ENCODE measurements around the gene KCNH2.

DNA sequence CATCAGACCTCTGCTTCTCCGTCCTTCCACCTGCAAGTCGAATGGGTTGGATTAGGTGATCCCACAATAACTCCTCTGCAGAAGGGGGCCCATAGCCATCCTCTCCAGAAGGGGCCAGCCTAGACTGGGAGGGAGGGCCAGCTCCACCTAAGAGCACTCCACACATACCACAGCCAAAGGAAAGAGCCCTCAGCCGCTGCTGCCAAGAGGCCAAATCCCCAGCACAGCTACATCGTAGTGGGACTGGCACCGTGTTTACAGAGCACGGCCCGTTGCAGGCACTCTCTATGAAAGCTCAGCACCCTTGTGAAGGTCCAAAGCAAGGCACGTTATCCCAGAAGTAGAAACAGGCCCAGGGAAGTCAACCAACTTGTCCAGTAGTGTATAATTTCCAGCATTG is 5.4 kb downstream of the KCNH2 start:
- no peak for TF ChIP-seq EP300 (IDR thresholded peaks at IDR 0.05)
- TF ChIP-seq, protein P1, sequence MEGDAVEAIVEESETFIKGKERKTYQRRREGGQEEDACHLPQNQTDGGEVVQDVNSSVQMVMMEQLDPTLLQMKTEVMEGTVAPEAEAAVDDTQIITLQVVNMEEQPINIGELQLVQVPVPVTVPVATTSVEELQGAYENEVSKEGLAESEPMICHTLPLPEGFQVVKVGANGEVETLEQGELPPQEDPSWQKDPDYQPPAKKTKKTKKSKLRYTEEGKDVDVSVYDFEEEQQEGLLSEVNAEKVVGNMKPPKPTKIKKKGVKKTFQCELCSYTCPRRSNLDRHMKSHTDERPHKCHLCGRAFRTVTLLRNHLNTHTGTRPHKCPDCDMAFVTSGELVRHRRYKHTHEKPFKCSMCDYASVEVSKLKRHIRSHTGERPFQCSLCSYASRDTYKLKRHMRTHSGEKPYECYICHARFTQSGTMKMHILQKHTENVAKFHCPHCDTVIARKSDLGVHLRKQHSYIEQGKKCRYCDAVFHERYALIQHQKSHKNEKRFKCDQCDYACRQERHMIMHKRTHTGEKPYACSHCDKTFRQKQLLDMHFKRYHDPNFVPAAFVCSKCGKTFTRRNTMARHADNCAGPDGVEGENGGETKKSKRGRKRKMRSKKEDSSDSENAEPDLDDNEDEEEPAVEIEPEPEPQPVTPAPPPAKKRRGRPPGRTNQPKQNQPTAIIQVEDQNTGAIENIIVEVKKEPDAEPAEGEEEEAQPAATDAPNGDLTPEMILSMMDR (IDR thresholded peaks at IDR 0.05): no peak
